WTC11 (cell line): Measurements from ENCODE around the gene SEPTIN10. TPM values are rescaled to one million over a fixed set of nuclear protein-coding genes. Genes with fewer than 3 reads are reported as not detected.
A peak's percentile ranks its signal among the peaks of the same experiment; 100 is the strongest.

Experiments
- ATAC-seq: fragments of 200-7000 bp; cut with Tn5 transposase; 2 replicates; pipeline ENCODE4 v1.10.0; 2021; ENCODE audit warnings: mild to moderate bottlenecking, moderate library complexity
- CTCF ChIA-PET: fragments of 300-600 bp; sonication (Branson Sonifier 250); formaldehyde crosslinking; loops from one replicate; lab custom pipeline; 2021; ENCODE audit warnings: antibody characterized with exemption; lab: Charles Lee
- POLR2A ChIA-PET: fragments of 350-600 bp; sonication (Branson Sonifier 250); formaldehyde crosslinking; loops from one replicate; lab custom pipeline; 2021; ENCODE audit warnings: antibody characterized with exemption; lab: Charles Lee
- DNase-seq: peaks from one replicate; pipeline ENCODE4 v3.0.0; 2021; ENCODE audit warnings: low spot score
- H3K27ac Mint-ChIP-seq: 2 replicates; pipeline ENCODE4 v1.8.0; 2021; ENCODE audit warnings: mixed read lengths
- H3K27me3 Mint-ChIP-seq: 2 replicates; pipeline ENCODE4 v1.8.0; 2021; ENCODE audit warnings: low read depth, mild to moderate bottlenecking, moderate library complexity, mixed read lengths
- H3K36me3 Mint-ChIP-seq: 2 replicates; pipeline ENCODE4 v1.8.0; 2021; ENCODE audit warnings: mixed read lengths
- H3K4me1 Mint-ChIP-seq: 2 replicates; pipeline ENCODE4 v1.8.0; 2022; ENCODE audit warnings: mixed read lengths
- H3K4me3 Mint-ChIP-seq: 2 replicates; pipeline ENCODE4 v1.8.0; 2021; ENCODE audit warnings: mild to moderate bottlenecking, moderate library complexity, mixed read lengths
- H3K9me3 Mint-ChIP-seq: 2 replicates; pipeline ENCODE4 v1.8.0; 2021; ENCODE audit warnings: mixed read lengths
- CREB1 ChIP-seq: sonication (generic); formaldehyde crosslinking; IDR thresholded peaks from 2 replicates; pipeline ENCODE4 v1.8.0; 2023; ENCODE audit warnings: mild to moderate bottlenecking, missing genetic modification reagents
- ELF4 ChIP-seq: sonication (generic); formaldehyde crosslinking; IDR thresholded peaks from 2 replicates; pipeline ENCODE4 v1.8.1; 2022; ENCODE audit warnings: low read depth, mild to moderate bottlenecking, moderate library complexity, missing genetic modification reagents
- EMX1 ChIP-seq: fragments of 250-450 bp; sonication (Bioruptor Pico); IDR thresholded peaks from 2 replicates; pipeline ENCODE4 v1.8.0; 2021; ENCODE audit warnings: mild to moderate bottlenecking
- ESRRA ChIP-seq: sonication (generic); formaldehyde crosslinking; IDR thresholded peaks from 2 replicates; pipeline ENCODE4 v1.8.1; 2022; ENCODE audit warnings: mild to moderate bottlenecking, missing genetic modification reagents, borderline replicate concordance
- JAZF1 ChIP-seq: fragments of 250-450 bp; sonication (Bioruptor Pico); IDR thresholded peaks from 2 replicates; pipeline ENCODE4 v1.9.0; 2021; ENCODE audit warnings: moderate library complexity, mild to moderate bottlenecking, inconsistent platforms
- KAT7 ChIP-seq: sonication (generic); formaldehyde crosslinking; IDR thresholded peaks from 2 replicates; pipeline ENCODE4 v1.8.1; 2023; ENCODE audit warnings: missing genetic modification reagents, mild to moderate bottlenecking, borderline replicate concordance
- MXD4 ChIP-seq: fragments of 250-450 bp; sonication (Bioruptor Pico); IDR thresholded peaks from 2 replicates; pipeline ENCODE4 v1.8.0; 2021; ENCODE audit warnings: mild to moderate bottlenecking, moderate library complexity, borderline replicate concordance
- NFATC4 ChIP-seq: fragments of 250-450 bp; sonication (Bioruptor Pico); IDR thresholded peaks from 2 replicates; pipeline ENCODE4 v1.9.0; 2021; ENCODE audit warnings: mild to moderate bottlenecking
- NFE2L1 ChIP-seq: sonication (generic); formaldehyde crosslinking; IDR thresholded peaks from 2 replicates; pipeline ENCODE4 v1.8.1; 2023; ENCODE audit warnings: missing genetic modification reagents
- NR3C1 ChIP-seq: sonication (generic); formaldehyde crosslinking; conservative IDR thresholded peaks from 2 replicates; pipeline ENCODE4 v1.8.1; 2023; ENCODE audit warnings: low read depth, mild to moderate bottlenecking, missing genetic modification reagents
- RELA ChIP-seq: sonication (generic); formaldehyde crosslinking; IDR thresholded peaks from 2 replicates; pipeline ENCODE4 v1.8.1; 2022; ENCODE audit warnings: missing genetic modification reagents, mild to moderate bottlenecking, borderline replicate concordance
- RORB ChIP-seq: fragments of 250-450 bp; sonication (Bioruptor Pico); IDR thresholded peaks from 2 replicates; pipeline ENCODE4 v1.9.0; 2021; ENCODE audit warnings: mild to moderate bottlenecking
- TEAD1 ChIP-seq: sonication (generic); formaldehyde crosslinking; IDR thresholded peaks from 2 replicates; pipeline ENCODE4 v1.8.0; 2022; ENCODE audit warnings: mild to moderate bottlenecking, missing genetic modification reagents
- TEAD4 ChIP-seq: sonication (generic); formaldehyde crosslinking; IDR thresholded peaks from 2 replicates; pipeline ENCODE4 v1.8.0; 2022; ENCODE audit warnings: mild to moderate bottlenecking, missing genetic modification reagents
- ZBTB21 ChIP-seq: sonication (generic); formaldehyde crosslinking; IDR thresholded peaks from 2 replicates; pipeline ENCODE4 v1.8.1; 2023; ENCODE audit warnings: mild to moderate bottlenecking, missing genetic modification reagents, borderline replicate concordance
- ZNF138 ChIP-seq: sonication (generic); formaldehyde crosslinking; conservative IDR thresholded peaks from 2 replicates; pipeline ENCODE4 v1.8.1; 2022; ENCODE audit warnings: mild to moderate bottlenecking, moderate library complexity, missing genetic modification reagents
- ZNF423 ChIP-seq: fragments of 250-450 bp; sonication (Bioruptor Pico); IDR thresholded peaks from 2 replicates; pipeline ENCODE4 v2.1.2; 2022; ENCODE audit warnings: mild to moderate bottlenecking, moderate library complexity
- total RNA-seq: library from RNA; stranded (reverse); gene quantifications from 3 replicates; pipeline ENCODE4 v1.2.3, GENCODE V29; 2021
- TF ChIP-seq, protein P1 (sequence below): sonication (generic); formaldehyde crosslinking; IDR thresholded peaks from 2 replicates; pipeline ENCODE4 v1.8.1; 2022; ENCODE audit warnings: low read depth, missing genetic modification reagents, borderline replicate concordance
- TF ChIP-seq, protein P2 (sequence below): sonication (generic); formaldehyde crosslinking; IDR thresholded peaks from 2 replicates; pipeline ENCODE4 v1.8.0; 2023; ENCODE audit warnings: mild to moderate bottlenecking, missing genetic modification reagents
- TF ChIP-seq, protein P3 (sequence below): sonication (generic); formaldehyde crosslinking; conservative IDR thresholded peaks from 2 replicates; pipeline ENCODE4 v1.8.1; 2022; ENCODE audit warnings: mild to moderate bottlenecking, missing genetic modification reagents
- TF ChIP-seq, protein P4 (sequence below): sonication (generic); formaldehyde crosslinking; conservative IDR thresholded peaks from 2 replicates; pipeline ENCODE4 v1.8.1; 2023; ENCODE audit warnings: mild to moderate bottlenecking, low read depth, missing genetic modification reagents, moderate library complexity
- TF ChIP-seq, protein P5 (sequence below): sonication (generic); formaldehyde crosslinking; IDR thresholded peaks from 2 replicates; pipeline ENCODE4 v1.8.1; 2022; ENCODE audit warnings: low read depth, mild to moderate bottlenecking, moderate library complexity, missing genetic modification reagents, borderline replicate concordance
- TF ChIP-seq, protein P6 (sequence below): fragments of 250-450 bp; sonication (Bioruptor Pico); IDR thresholded peaks from 2 replicates; pipeline ENCODE4 v1.8.0; 2021; ENCODE audit warnings: mild to moderate bottlenecking
- TF ChIP-seq, protein P7 (sequence below): sonication (generic); formaldehyde crosslinking; IDR thresholded peaks from 2 replicates; pipeline ENCODE4 v1.8.0; 2022; ENCODE audit warnings: mild to moderate bottlenecking, missing genetic modification reagents
- TF ChIP-seq, protein P8 (sequence below): sonication (generic); formaldehyde crosslinking; IDR thresholded peaks from 2 replicates; pipeline ENCODE4 v1.8.0; 2022; ENCODE audit warnings: mild to moderate bottlenecking, missing genetic modification reagents

SEPTIN10 gene
- total RNA-seq, 1 experiment from 2014 or later = 86.8 TPM

DNA sequence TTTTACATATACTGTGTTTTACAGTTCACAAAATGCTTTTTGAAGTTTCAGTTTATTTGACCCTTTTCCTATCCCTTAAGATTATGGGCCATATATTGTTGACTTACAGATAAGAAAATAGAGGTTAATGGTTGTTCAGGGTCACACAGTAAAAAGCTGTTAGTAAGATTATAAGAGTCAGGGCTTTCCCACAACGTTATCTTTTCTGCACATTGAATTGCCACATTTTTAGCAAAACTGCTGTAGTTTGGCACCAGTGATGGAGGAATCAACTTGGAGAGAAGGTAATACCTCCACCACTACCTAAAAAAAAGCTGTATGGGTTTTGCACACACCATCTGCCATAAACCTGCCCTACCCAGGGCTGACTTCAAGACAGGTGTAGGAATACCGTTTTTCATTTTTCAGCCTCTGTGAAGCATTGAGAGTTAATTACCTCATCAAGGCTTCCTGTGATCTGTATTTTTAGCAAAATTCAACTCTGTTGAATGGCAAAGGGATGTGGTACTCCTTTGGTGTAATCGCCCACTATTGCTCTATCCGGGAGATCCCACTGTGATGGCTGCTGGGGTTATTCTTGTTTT lies 5.4 kb upstream of the SEPTIN10 start:
- peaks cover 16% of the 10 kb centered on the region for H3K4me1 Mint-ChIP-seq
- DNase-seq = no peak
- H3K36me3 Mint-ChIP-seq = no peaks in the 10 kb centered on the region
- no peak for ATAC-seq
- no peak overlapping the region for H3K4me3 Mint-ChIP-seq
- H3K27ac Mint-ChIP-seq = no peak overlapping the region
- no peaks in the 10 kb centered on the region for H3K9me3 Mint-ChIP-seq
- ChIA-PET CTCF (no interaction called here), POLR2A (no interaction called here)
- H3K27me3 Mint-ChIP-seq = peaks cover 14% of the 10 kb centered on the region
- TF ChIP-seq JAZF1 (CRISPR knock-in tag) (no peak), CREB1 (CRISPR knock-in tag) (no peak), ZNF423 (CRISPR knock-in tag) (no peak), TEAD1 (no peak), MXD4 (no peak), RORB (CRISPR knock-in tag) (no peak), NFE2L1 (no peak), ZNF138 (CRISPR knock-in tag) (no peak), TEAD4 (CRISPR knock-in tag) (no peak), ESRRA (CRISPR knock-in tag) (no peak)
- TF ChIP-seq, protein P1, sequence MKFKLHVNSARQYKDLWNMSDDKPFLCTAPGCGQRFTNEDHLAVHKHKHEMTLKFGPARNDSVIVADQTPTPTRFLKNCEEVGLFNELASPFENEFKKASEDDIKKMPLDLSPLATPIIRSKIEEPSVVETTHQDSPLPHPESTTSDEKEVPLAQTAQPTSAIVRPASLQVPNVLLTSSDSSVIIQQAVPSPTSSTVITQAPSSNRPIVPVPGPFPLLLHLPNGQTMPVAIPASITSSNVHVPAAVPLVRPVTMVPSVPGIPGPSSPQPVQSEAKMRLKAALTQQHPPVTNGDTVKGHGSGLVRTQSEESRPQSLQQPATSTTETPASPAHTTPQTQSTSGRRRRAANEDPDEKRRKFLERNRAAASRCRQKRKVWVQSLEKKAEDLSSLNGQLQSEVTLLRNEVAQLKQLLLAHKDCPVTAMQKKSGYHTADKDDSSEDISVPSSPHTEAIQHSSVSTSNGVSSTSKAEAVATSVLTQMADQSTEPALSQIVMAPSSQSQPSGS (CRISPR knock-in tag) = no peak
- TF ChIP-seq, protein P2, sequence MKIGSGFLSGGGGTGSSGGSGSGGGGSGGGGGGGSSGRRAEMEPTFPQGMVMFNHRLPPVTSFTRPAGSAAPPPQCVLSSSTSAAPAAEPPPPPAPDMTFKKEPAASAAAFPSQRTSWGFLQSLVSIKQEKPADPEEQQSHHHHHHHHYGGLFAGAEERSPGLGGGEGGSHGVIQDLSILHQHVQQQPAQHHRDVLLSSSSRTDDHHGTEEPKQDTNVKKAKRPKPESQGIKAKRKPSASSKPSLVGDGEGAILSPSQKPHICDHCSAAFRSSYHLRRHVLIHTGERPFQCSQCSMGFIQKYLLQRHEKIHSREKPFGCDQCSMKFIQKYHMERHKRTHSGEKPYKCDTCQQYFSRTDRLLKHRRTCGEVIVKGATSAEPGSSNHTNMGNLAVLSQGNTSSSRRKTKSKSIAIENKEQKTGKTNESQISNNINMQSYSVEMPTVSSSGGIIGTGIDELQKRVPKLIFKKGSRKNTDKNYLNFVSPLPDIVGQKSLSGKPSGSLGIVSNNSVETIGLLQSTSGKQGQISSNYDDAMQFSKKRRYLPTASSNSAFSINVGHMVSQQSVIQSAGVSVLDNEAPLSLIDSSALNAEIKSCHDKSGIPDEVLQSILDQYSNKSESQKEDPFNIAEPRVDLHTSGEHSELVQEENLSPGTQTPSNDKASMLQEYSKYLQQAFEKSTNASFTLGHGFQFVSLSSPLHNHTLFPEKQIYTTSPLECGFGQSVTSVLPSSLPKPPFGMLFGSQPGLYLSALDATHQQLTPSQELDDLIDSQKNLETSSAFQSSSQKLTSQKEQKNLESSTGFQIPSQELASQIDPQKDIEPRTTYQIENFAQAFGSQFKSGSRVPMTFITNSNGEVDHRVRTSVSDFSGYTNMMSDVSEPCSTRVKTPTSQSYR (CRISPR knock-in tag) = no peak
- TF ChIP-seq, protein P3, sequence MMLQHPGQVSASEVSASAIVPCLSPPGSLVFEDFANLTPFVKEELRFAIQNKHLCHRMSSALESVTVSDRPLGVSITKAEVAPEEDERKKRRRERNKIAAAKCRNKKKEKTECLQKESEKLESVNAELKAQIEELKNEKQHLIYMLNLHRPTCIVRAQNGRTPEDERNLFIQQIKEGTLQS (CRISPR knock-in tag) = no peak
- TF ChIP-seq, protein P4, sequence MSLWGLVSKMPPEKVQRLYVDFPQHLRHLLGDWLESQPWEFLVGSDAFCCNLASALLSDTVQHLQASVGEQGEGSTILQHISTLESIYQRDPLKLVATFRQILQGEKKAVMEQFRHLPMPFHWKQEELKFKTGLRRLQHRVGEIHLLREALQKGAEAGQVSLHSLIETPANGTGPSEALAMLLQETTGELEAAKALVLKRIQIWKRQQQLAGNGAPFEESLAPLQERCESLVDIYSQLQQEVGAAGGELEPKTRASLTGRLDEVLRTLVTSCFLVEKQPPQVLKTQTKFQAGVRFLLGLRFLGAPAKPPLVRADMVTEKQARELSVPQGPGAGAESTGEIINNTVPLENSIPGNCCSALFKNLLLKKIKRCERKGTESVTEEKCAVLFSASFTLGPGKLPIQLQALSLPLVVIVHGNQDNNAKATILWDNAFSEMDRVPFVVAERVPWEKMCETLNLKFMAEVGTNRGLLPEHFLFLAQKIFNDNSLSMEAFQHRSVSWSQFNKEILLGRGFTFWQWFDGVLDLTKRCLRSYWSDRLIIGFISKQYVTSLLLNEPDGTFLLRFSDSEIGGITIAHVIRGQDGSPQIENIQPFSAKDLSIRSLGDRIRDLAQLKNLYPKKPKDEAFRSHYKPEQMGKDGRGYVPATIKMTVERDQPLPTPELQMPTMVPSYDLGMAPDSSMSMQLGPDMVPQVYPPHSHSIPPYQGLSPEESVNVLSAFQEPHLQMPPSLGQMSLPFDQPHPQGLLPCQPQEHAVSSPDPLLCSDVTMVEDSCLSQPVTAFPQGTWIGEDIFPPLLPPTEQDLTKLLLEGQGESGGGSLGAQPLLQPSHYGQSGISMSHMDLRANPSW (CRISPR knock-in tag) = no peak
- TF ChIP-seq, protein P5, sequence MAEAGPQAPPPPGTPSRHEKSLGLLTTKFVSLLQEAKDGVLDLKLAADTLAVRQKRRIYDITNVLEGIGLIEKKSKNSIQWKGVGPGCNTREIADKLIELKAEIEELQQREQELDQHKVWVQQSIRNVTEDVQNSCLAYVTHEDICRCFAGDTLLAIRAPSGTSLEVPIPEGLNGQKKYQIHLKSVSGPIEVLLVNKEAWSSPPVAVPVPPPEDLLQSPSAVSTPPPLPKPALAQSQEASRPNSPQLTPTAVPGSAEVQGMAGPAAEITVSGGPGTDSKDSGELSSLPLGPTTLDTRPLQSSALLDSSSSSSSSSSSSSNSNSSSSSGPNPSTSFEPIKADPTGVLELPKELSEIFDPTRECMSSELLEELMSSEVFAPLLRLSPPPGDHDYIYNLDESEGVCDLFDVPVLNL (CRISPR knock-in tag) = no peak

DNA sequence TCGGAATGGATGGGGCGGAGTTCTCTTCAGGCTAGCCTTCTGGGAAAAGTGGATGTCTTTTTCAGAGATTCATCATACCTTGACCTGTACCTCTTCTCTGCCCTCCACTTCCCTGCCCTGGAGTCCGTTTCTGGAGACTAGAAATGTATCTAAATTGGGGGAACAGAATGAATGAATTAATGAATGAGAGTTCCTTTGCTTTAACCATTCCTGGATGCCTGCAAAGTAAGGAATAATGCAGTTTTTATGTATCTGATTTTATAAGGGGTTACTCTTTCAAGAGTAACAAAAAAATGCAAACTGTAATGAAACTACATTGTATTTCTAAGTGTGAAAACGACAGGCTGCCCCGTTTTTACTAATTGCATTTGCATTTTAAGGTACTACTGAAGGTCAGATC lies 2.4 kb upstream of the SEPTIN10 start:
- no peak overlapping the region for H3K27ac Mint-ChIP-seq
- H3K4me3 Mint-ChIP-seq = peak overlapping the region; percentile 83
- CTCF ChIA-PET = interaction anchor here (1.0 kb wide), 1 partner anchor 120 kb away, joined by 3 read pairs; no protein-coding TSS in a partner anchor
- H3K9me3 Mint-ChIP-seq = no peaks in the 10 kb centered on the region
- peaks cover 32% of the 10 kb centered on the region for H3K4me1 Mint-ChIP-seq
- H3K36me3 Mint-ChIP-seq = no peaks in the 10 kb centered on the region
- no peak for DNase-seq
- ATAC-seq = no peak
- no peak for TF ChIP-seq NFATC4 (CRISPR knock-in tag)
- no peak for TF ChIP-seq EMX1 (CRISPR knock-in tag)
- no peak for TF ChIP-seq ELF4 (CRISPR knock-in tag)
- TF ChIP-seq, protein P6, sequence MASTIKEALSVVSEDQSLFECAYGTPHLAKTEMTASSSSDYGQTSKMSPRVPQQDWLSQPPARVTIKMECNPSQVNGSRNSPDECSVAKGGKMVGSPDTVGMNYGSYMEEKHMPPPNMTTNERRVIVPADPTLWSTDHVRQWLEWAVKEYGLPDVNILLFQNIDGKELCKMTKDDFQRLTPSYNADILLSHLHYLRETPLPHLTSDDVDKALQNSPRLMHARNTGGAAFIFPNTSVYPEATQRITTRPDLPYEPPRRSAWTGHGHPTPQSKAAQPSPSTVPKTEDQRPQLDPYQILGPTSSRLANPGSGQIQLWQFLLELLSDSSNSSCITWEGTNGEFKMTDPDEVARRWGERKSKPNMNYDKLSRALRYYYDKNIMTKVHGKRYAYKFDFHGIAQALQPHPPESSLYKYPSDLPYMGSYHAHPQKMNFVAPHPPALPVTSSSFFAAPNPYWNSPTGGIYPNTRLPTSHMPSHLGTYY (CRISPR knock-in tag) = no peak
- TF ChIP-seq ZBTB21 (CRISPR knock-in tag) = no peak
- no peak for TF ChIP-seq JAZF1 (CRISPR knock-in tag)
- TF ChIP-seq, protein P7, sequence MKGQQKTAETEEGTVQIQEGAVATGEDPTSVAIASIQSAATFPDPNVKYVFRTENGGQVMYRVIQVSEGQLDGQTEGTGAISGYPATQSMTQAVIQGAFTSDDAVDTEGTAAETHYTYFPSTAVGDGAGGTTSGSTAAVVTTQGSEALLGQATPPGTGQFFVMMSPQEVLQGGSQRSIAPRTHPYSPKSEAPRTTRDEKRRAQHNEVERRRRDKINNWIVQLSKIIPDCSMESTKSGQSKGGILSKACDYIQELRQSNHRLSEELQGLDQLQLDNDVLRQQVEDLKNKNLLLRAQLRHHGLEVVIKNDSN (CRISPR knock-in tag) = no peak
- TF ChIP-seq, protein P8, sequence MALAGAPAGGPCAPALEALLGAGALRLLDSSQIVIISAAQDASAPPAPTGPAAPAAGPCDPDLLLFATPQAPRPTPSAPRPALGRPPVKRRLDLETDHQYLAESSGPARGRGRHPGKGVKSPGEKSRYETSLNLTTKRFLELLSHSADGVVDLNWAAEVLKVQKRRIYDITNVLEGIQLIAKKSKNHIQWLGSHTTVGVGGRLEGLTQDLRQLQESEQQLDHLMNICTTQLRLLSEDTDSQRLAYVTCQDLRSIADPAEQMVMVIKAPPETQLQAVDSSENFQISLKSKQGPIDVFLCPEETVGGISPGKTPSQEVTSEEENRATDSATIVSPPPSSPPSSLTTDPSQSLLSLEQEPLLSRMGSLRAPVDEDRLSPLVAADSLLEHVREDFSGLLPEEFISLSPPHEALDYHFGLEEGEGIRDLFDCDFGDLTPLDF (CRISPR knock-in tag) = no peak
- no peak for TF ChIP-seq NR3C1 (CRISPR knock-in tag)
- TF ChIP-seq RELA = no peak
- no peak for TF ChIP-seq KAT7 (CRISPR knock-in tag)
- POLR2A ChIA-PET = no interaction called here
- peaks cover 14% of the 10 kb centered on the region for H3K27me3 Mint-ChIP-seq
